AG04450 (cell line): Measurements from ENCODE around the gene MEGF8. TPM values are rescaled to one million over a fixed set of nuclear protein-coding genes. Genes with fewer than 3 reads are reported as not detected.

Experiments used
- CTCF ChIA-PET: fragments of 300-600, 350-600 bp; formaldehyde crosslinking; extraction: SDS; loops from one replicate; lab custom pipeline; 2022; ENCODE audit warnings: antibody characterized with exemption, inconsistent platforms; lab: Charles Lee
- POLR2A ChIA-PET: fragments of 350-600 bp; formaldehyde crosslinking; extraction: SDS; loops from one replicate; lab custom pipeline; 2021; ENCODE audit warnings: antibody characterized with exemption, inconsistent platforms; lab: Yijun Ruan, JAX
- DNase-seq: peaks from one replicate; pipeline ENCODE4 v3.0.0-alpha.2; 2011; ENCODE audit warnings: low read depth, low spot score
- H3K27ac ChIP-seq: one replicate; pipeline ENCODE4 v1.5.1; 2012; ENCODE audit warnings: low read depth, low read length, control low read depth
- H3K27me3 ChIP-seq: one replicate; pipeline ENCODE4 v1.6.0; 2012; ENCODE audit warnings: low read length; ENCODE audit not compliant: control insufficient read depth, insufficient read depth
- H3K4me3 ChIP-seq: 2 replicates; pipeline ENCODE4 v1.5.1; 2011; ENCODE audit warnings: mild to moderate bottlenecking, low read depth, low read length, control low read depth
- H3K9me3 ChIP-seq: 2 replicates; pipeline ENCODE4 v1.5.1; 2012; ENCODE audit warnings: low read length; ENCODE audit not compliant: control insufficient read depth, insufficient read depth
- CTCF ChIP-seq: IDR thresholded peaks from 2 replicates; pipeline ENCODE4 v1.5.1; 2011; ENCODE audit warnings: low read depth, low read length, control low read depth, inconsistent platforms
- polyA plus RNA-seq: library from polyadenylated mRNA; depleted of rRNA; stranded (reverse); fragments of >200 nt; gene quantifications from 2 replicates; pipeline ENCODE4 v1.2.3, GENCODE V29; 2011

The MEGF8 gene
- polyA plus RNA-seq, 1 experiment, result 10.6 TPM

GRCh38 chr19:42353341-42354015 is 28.0 kb downstream of the MEGF8 start:
- H3K27ac ChIP-seq, result no peak overlapping the region
- ChIA-PET POLR2A (interaction anchor here (0.7 kb wide), 1 partner anchor 24 kb away, joined by 5 read pairs; no protein-coding TSS in a partner anchor), CTCF (no interaction called here)
- H3K9me3 ChIP-seq, result no peaks in the 10 kb centered on the region
- no peak for TF ChIP-seq CTCF
- no peak overlapping the region for H3K4me3 ChIP-seq
- no peaks in the 10 kb centered on the region for H3K27me3 ChIP-seq
- DNase-seq, result no peak

- Histone ChIP-seq H3K9me3 (no peaks in the 10 kb centered on the region), H3K4me3 (no peak overlapping the region), H3K27me3 (no peaks in the 10 kb centered on the region), H3K27ac (no peak overlapping the region)
- no peak for DNase-seq
- no peak for TF ChIP-seq CTCF
- ChIA-PET CTCF (no interaction called here), POLR2A (no interaction called here)
These were observed 30.5 kb downstream of the MEGF8 start for GRCh38 chr19:42355896-42356295.

GRCh38 chr19:42356686-42357085 is 31.3 kb downstream of the MEGF8 start:
- no peak for TF ChIP-seq CTCF
- Histone ChIP-seq H3K4me3 (no peak overlapping the region), H3K9me3 (no peaks in the 10 kb centered on the region), H3K27me3 (no peaks in the 10 kb centered on the region), H3K27ac (no peak overlapping the region)
- POLR2A ChIA-PET, result no interaction called here
- no peak for DNase-seq
- CTCF ChIA-PET, result no interaction called here

GRCh38 chr19:42357290-42357689 is 31.9 kb downstream of the MEGF8 start:
- ChIA-PET POLR2A (no interaction called here), CTCF (no interaction called here)
- TF ChIP-seq CTCF, result no peak

GRCh38 chr19:42360787-42361544 is 35.5 kb downstream of the MEGF8 start:
- ChIA-PET CTCF (no interaction called here), POLR2A (no interaction called here)
- no peak for DNase-seq
- Histone ChIP-seq H3K27ac (no peak overlapping the region), H3K9me3 (peaks cover 17% of the 10 kb centered on the region), H3K27me3 (no peaks in the 10 kb centered on the region), H3K4me3 (no peak overlapping the region)
- no peak for TF ChIP-seq CTCF

More at GRCh38 chr19:42357290-42357689, 31.9 kb downstream of the MEGF8 start:
- no peak overlapping the region for H3K27ac ChIP-seq
- DNase-seq, result no peak
- H3K9me3 ChIP-seq, result peaks cover under 1% of the 10 kb centered on the region; the same call in 1 of the 2 replicates
- no peak overlapping the region for H3K4me3 ChIP-seq
- H3K27me3 ChIP-seq, result no peaks in the 10 kb centered on the region
